ENCODE measurements around the gene NDUFAF8. TPM values are rescaled to one million over a fixed set of nuclear protein-coding genes. Genes with fewer than 3 reads are reported as not detected.

NDUFAF8 gene
- total and polyA plus RNA-seq, 2 experiments from 2014 or later: 53.1 to 136 TPM

DNA sequence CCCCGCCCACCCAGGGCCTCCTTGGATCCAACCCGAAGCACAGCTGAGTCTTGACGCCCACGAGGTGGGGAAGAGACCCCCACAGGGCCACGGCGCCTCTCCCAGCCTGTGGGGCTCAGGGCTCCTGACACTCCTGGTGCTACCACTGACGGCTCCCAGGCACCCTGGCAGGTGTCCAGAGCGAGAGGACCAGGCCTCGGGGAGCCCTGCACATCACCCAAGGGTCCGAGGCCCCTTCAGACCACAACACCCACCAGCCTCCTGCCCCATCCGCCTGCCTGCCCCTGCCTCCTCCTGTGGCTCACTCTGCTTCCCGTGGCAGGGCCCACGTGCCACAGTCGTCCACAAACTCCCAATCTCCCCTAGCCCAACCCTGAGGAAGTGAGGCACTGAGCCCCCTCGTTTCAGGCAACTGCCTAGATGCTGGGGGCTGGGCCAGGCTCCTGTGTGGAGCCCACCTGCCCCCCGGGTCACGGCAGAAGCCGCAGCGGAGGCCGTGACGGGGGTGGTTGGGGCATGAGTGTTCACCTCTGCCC, 44.8 kb upstream of the NDUFAF8 start:
- Histone ChIP-seq H3K9me3 (ENCODE audit: low read depth) (no peaks in the 10 kb centered on the region), H3K9me2 (ENCODE audit: insufficient read depth) (no peaks in the 10 kb centered on the region), H3K4me1 (ENCODE audit: insufficient read depth) (no peaks in the 10 kb centered on the region), H3K4me2 (ENCODE audit: unreplicated experiment) (no peak overlapping the region), H3F3A (ENCODE audit: insufficient read depth) (no peaks in the 10 kb centered on the region), H3K9ac (no peak overlapping the region), H2AFZ (no peak overlapping the region), H3K4me3 (no peak overlapping the region), H3K27ac (no peak overlapping the region), H3K79me2 (ENCODE audit: insufficient read depth) (no peaks in the 10 kb centered on the region), H4K20me1 (ENCODE audit: insufficient read depth) (no peaks in the 10 kb centered on the region), H3K27me3 (replicated peaks; ENCODE audit: insufficient read depth) (no peaks in the 10 kb centered on the region), H3K36me3 (ENCODE audit: low read depth) (no peaks in the 10 kb centered on the region)
- in situ Hi-C loops (cut with MboI): no loop called here
- TF ChIP-seq EZH2 (IDR thresholded peaks at IDR 0.05; ENCODE audit: insufficient read depth, poor library complexity, severe bottlenecking): no peak
- no peak for TF ChIP-seq EZH2phosphoT487 (IDR thresholded peaks at IDR 0.05; ENCODE audit: insufficient read depth, low read depth)
- DNase-seq: no peak
- 86% methylated on average over 21 of the region's 21 CpGs for WGBS, 2 experiments (ENCODE audit: low coverage in 1 of 2, low lambda C conversion rate in 2 of 2, missing lambda C conversion rate in 2 of 2)

GRCh38 chr17:81194941-81195901, 43.9 kb upstream of the NDUFAF8 start:
- H3K36me3 ChIP-seq (ENCODE audit: low read depth): no peaks in the 10 kb centered on the region
- H4K20me1 ChIP-seq (ENCODE audit: insufficient read depth): no peaks in the 10 kb centered on the region
- in situ Hi-C loops (cut with MboI): no loop called here
- no peaks in the 10 kb centered on the region for H3K79me2 ChIP-seq (ENCODE audit: insufficient read depth)
- no peak overlapping the region for H3K4me3 ChIP-seq
- TF ChIP-seq EZH2phosphoT487 (IDR thresholded peaks at IDR 0.05; ENCODE audit: insufficient read depth, low read depth) (no peak), EZH2 (IDR thresholded peaks at IDR 0.05; ENCODE audit: insufficient read depth, poor library complexity, severe bottlenecking) (no peak)
- 79 to 87% methylated on average over 31 to 37 of the region's 37 CpGs for WGBS, 2 experiments (ENCODE audit: low coverage in 1 of 2, low lambda C conversion rate in 2 of 2, missing lambda C conversion rate in 2 of 2)
- DNase-seq: no peak
- H3K4me2 ChIP-seq (ENCODE audit: unreplicated experiment): no peak overlapping the region
- no peaks in the 10 kb centered on the region for H3K9me3 ChIP-seq (ENCODE audit: low read depth)
- H3K9me2 ChIP-seq (ENCODE audit: insufficient read depth): no peaks in the 10 kb centered on the region
- no peak overlapping the region for H3K27ac ChIP-seq
- H3K27me3 ChIP-seq (replicated peaks; ENCODE audit: insufficient read depth): no peaks in the 10 kb centered on the region
- H2AFZ ChIP-seq: no peak overlapping the region
- H3F3A ChIP-seq (ENCODE audit: insufficient read depth): no peaks in the 10 kb centered on the region
- H3K4me1 ChIP-seq (ENCODE audit: insufficient read depth): no peaks in the 10 kb centered on the region
- H3K9ac ChIP-seq: no peak overlapping the region

GRCh38 chr17:81195941-81196495, 43.1 kb upstream of the NDUFAF8 start:
- no peaks in the 10 kb centered on the region for H3K36me3 ChIP-seq (ENCODE audit: low read depth)
- WGBS, 2 experiments (ENCODE audit: low coverage in 1 of 2, low lambda C conversion rate in 2 of 2, missing lambda C conversion rate in 2 of 2): 78 to 82% methylated on average over 14 of the region's 14 CpGs
- in situ Hi-C loops (cut with MboI): no loop called here

GRCh38 chr17:81196505-81197408, 42.4 kb upstream of the NDUFAF8 start:
- no peaks in the 10 kb centered on the region for H3K27me3 ChIP-seq (replicated peaks; ENCODE audit: insufficient read depth)
- H3K27ac ChIP-seq: no peak overlapping the region
- in situ Hi-C loops (cut with MboI): no loop called here
- H3K4me2 ChIP-seq (ENCODE audit: unreplicated experiment): no peak overlapping the region
- H3K9me2 ChIP-seq (ENCODE audit: insufficient read depth): no peaks in the 10 kb centered on the region
- no peaks in the 10 kb centered on the region for H3F3A ChIP-seq (ENCODE audit: insufficient read depth)
- TF ChIP-seq EZH2phosphoT487 (IDR thresholded peaks at IDR 0.05; ENCODE audit: insufficient read depth, low read depth) (no peak), EZH2 (IDR thresholded peaks at IDR 0.05; ENCODE audit: insufficient read depth, poor library complexity, severe bottlenecking) (no peak)
- H3K79me2 ChIP-seq (ENCODE audit: insufficient read depth): no peaks in the 10 kb centered on the region
- H3K4me1 ChIP-seq (ENCODE audit: insufficient read depth): no peaks in the 10 kb centered on the region
- no peaks in the 10 kb centered on the region for H4K20me1 ChIP-seq (ENCODE audit: insufficient read depth)
- no peaks in the 10 kb centered on the region for H3K9me3 ChIP-seq (ENCODE audit: low read depth)
- no peak for DNase-seq
- H3K9ac ChIP-seq: no peak overlapping the region
- H3K36me3 ChIP-seq (ENCODE audit: low read depth): no peaks in the 10 kb centered on the region
- WGBS, 2 experiments (ENCODE audit: low coverage in 1 of 2, low lambda C conversion rate in 2 of 2, missing lambda C conversion rate in 2 of 2): 93 to 94% methylated on average over 29 to 45 of the region's 45 CpGs
- no peak overlapping the region for H2AFZ ChIP-seq
- H3K4me3 ChIP-seq: no peak overlapping the region

More at GRCh38 chr17:81195941-81196495, 43.1 kb upstream of the NDUFAF8 start:
- no peaks in the 10 kb centered on the region for H3K4me1 ChIP-seq (ENCODE audit: insufficient read depth)
- no peak overlapping the region for H3K4me2 ChIP-seq (ENCODE audit: unreplicated experiment)
- H2AFZ ChIP-seq: no peak overlapping the region
- TF ChIP-seq EZH2 (IDR thresholded peaks at IDR 0.05; ENCODE audit: insufficient read depth, poor library complexity, severe bottlenecking): no peak
- no peak for TF ChIP-seq EZH2phosphoT487 (IDR thresholded peaks at IDR 0.05; ENCODE audit: insufficient read depth, low read depth)
- H3K4me3 ChIP-seq: no peak overlapping the region
- no peak overlapping the region for H3K9ac ChIP-seq
- no peaks in the 10 kb centered on the region for H3K27me3 ChIP-seq (replicated peaks; ENCODE audit: insufficient read depth)
- no peaks in the 10 kb centered on the region for H3K9me2 ChIP-seq (ENCODE audit: insufficient read depth)
- no peaks in the 10 kb centered on the region for H3K9me3 ChIP-seq (ENCODE audit: low read depth)
- no peak for DNase-seq
- H3K79me2 ChIP-seq (ENCODE audit: insufficient read depth): no peaks in the 10 kb centered on the region
- no peaks in the 10 kb centered on the region for H4K20me1 ChIP-seq (ENCODE audit: insufficient read depth)
- no peaks in the 10 kb centered on the region for H3F3A ChIP-seq (ENCODE audit: insufficient read depth)
- no peak overlapping the region for H3K27ac ChIP-seq
